GM18498 (cell line): ENCODE results near the gene MECR.

Experiments used
- ATAC-seq: cut with Tn5 transposase; IDR thresholded peaks from one replicate; pipeline ENCODE4 v1.9.1; 2021; ENCODE audit warnings: mild to moderate bottlenecking, moderate library complexity; ENCODE audit not compliant: unreplicated experiment

Gene MECR

GRCh38 chr1:29256394-29256793, 25.7 kb upstream of the MECR start:
- ATAC-seq = no peak

- no peak for ATAC-seq
Measured at GRCh38 chr1:29255134-29255666, 24.5 kb upstream of the MECR start.

- no peak for ATAC-seq
Measured at GRCh38 chr1:29254346-29254745, 23.6 kb upstream of the MECR start.

GRCh38 chr1:29253180-29253579, 22.4 kb upstream of the MECR start:
- ATAC-seq = no peak

GRCh38 chr1:29251164-29252124, 20.7 kb upstream of the MECR start:
- ATAC-seq = no peak

GRCh38 chr1:29249951-29250581, 19.3 kb upstream of the MECR start:
- ATAC-seq = no peak

GRCh38 chr1:29249170-29249691, 18.5 kb upstream of the MECR start:
- no peak for ATAC-seq

- no peak for ATAC-seq
Measured at GRCh38 chr1:29248409-29248808, 17.7 kb upstream of the MECR start.

- no peak for ATAC-seq
Measured at GRCh38 chr1:29247571-29248273, 17.0 kb upstream of the MECR start.

- no peak for ATAC-seq
Measured at GRCh38 chr1:29247044-29247443, 16.3 kb upstream of the MECR start.

GRCh38 chr1:29245876-29246275, 15.1 kb upstream of the MECR start:
- no peak for ATAC-seq

- ATAC-seq = no peak
Measured at GRCh38 chr1:29245261-29245660, 14.5 kb upstream of the MECR start.

GRCh38 chr1:29243871-29244200, 13.1 kb upstream of the MECR start:
- no peak for ATAC-seq

GRCh38 chr1:29243023-29243870, 12.5 kb upstream of the MECR start:
- ATAC-seq = no peak

- ATAC-seq = no peak
Measured at GRCh38 chr1:29240986-29241385, 10.3 kb upstream of the MECR start.

- ATAC-seq = no peak
Measured at GRCh38 chr1:29240400-29240837, 9.7 kb upstream of the MECR start.

GRCh38 chr1:29239142-29239541, 8.4 kb upstream of the MECR start:
- no peak for ATAC-seq

- no peak for ATAC-seq
Measured at GRCh38 chr1:29238620-29239002, 7.9 kb upstream of the MECR start.

GRCh38 chr1:29237852-29238619, 7.3 kb upstream of the MECR start:
- ATAC-seq = no peak
